H9 (cell line): ENCODE results near the gene BICD1. TPM values are rescaled to one million over a fixed set of nuclear protein-coding genes. Genes with fewer than 3 reads are reported as not detected.

Experiments
- DNase-seq: peaks from one replicate; pipeline ENCODE4 v3.0.0-alpha.2; 2017
- H2AFZ ChIP-seq: one replicate; pipeline ENCODE4 v1.6.1; 2013; ENCODE audit warnings: mild to moderate bottlenecking, low read length, control low read depth, moderate library complexity
- H2AK5ac ChIP-seq: 2 replicates; pipeline ENCODE4 v1.6.1; 2013; ENCODE audit warnings: low read length, control low read depth, mixed read lengths; ENCODE audit not compliant: insufficient read length
- H2BK120ac ChIP-seq: one replicate; pipeline ENCODE4 v1.6.1; 2013; ENCODE audit warnings: low read depth, mild to moderate bottlenecking, low read length, control low read depth, inconsistent platforms; ENCODE audit not compliant: poor library complexity, severe bottlenecking
- H2BK12ac ChIP-seq: 2 replicates; pipeline ENCODE4 v1.6.1; 2013; ENCODE audit warnings: low read length, control low read depth, mixed read lengths, low read depth; ENCODE audit not compliant: insufficient read length
- H2BK15ac ChIP-seq: 2 replicates; pipeline ENCODE4 v1.6.1; 2013; ENCODE audit warnings: low read depth, low read length, control low read depth
- H2BK20ac ChIP-seq: one replicate; pipeline ENCODE4 v1.6.1; 2013; ENCODE audit warnings: low read depth, mild to moderate bottlenecking, low read length, control low read depth, inconsistent platforms; ENCODE audit not compliant: poor library complexity, severe bottlenecking
- H2BK5ac ChIP-seq: 2 replicates; pipeline ENCODE4 v1.6.1; 2013; ENCODE audit warnings: low read length, control low read depth, mixed read lengths; ENCODE audit not compliant: insufficient read length
- H3K14ac ChIP-seq: 2 replicates; pipeline ENCODE4 v1.6.1; 2013; ENCODE audit warnings: low read length, control low read depth; ENCODE audit not compliant: insufficient read depth
- H3K18ac ChIP-seq: 2 replicates; pipeline ENCODE4 v1.6.1; 2013; ENCODE audit warnings: low read depth, mild to moderate bottlenecking, mixed read lengths, low read length, control low read depth; ENCODE audit not compliant: insufficient read length
- H3K23ac ChIP-seq: 2 replicates; pipeline ENCODE4 v1.6.1; 2013; ENCODE audit warnings: low read length, control low read depth, mixed read lengths, low read depth; ENCODE audit not compliant: insufficient read length
- H3K23me2 ChIP-seq: 2 replicates; pipeline ENCODE4 v1.6.1; 2013; ENCODE audit warnings: low read depth, mild to moderate bottlenecking, mixed read lengths, low read length, control low read depth; ENCODE audit not compliant: insufficient read length, poor library complexity, severe bottlenecking
- H3K27ac ChIP-seq: 2 replicates; pipeline ENCODE4 v1.5.1; 2013; ENCODE audit warnings: low read length, control low read depth, mixed read lengths, low read depth; ENCODE audit not compliant: insufficient read length
- H3K27me3 ChIP-seq: 2 replicates; pipeline ENCODE4 v1.6.1; 2013; ENCODE audit warnings: low read length, control low read depth, inconsistent platforms; ENCODE audit not compliant: insufficient read depth
- H3K4ac ChIP-seq: 2 replicates; pipeline ENCODE4 v1.6.1; 2013; ENCODE audit warnings: low read depth, mild to moderate bottlenecking, control low read depth, inconsistent platforms, low read length, moderate library complexity
- H3K4me1 ChIP-seq: 2 replicates; pipeline ENCODE4 v1.6.1; 2013; ENCODE audit warnings: low read length, control low read depth, inconsistent platforms; ENCODE audit not compliant: insufficient read depth
- H3K4me2 ChIP-seq: 2 replicates; pipeline ENCODE4 v1.6.1; 2013; ENCODE audit warnings: low read length, control low read depth, mixed read lengths; ENCODE audit not compliant: insufficient read length, insufficient read depth
- H3K56ac ChIP-seq: 2 replicates; pipeline ENCODE4 v1.6.1; 2013; ENCODE audit warnings: low read depth, mild to moderate bottlenecking, mixed read lengths, low read length, control low read depth; ENCODE audit not compliant: insufficient read length
- H3K79me1 ChIP-seq: 2 replicates; pipeline ENCODE4 v1.6.1; 2013; ENCODE audit warnings: low read depth, mild to moderate bottlenecking, moderate library complexity, low read length, control low read depth, inconsistent platforms; ENCODE audit not compliant: insufficient read depth, poor library complexity, severe bottlenecking
- H3K79me2 ChIP-seq: 2 replicates; pipeline ENCODE4 v1.6.1; 2013; ENCODE audit warnings: low read length, control low read depth, inconsistent platforms; ENCODE audit not compliant: insufficient read depth
- H3K9ac ChIP-seq: 2 replicates; pipeline ENCODE4 v1.6.1; 2013; ENCODE audit warnings: low read length, control low read depth, mixed read lengths; ENCODE audit not compliant: insufficient read length; ENCODE audit errors: extremely low read depth
- H3K9me3 ChIP-seq: one replicate; pipeline ENCODE4 v1.6.1; 2013; ENCODE audit warnings: low read depth, low read length, inconsistent platforms; ENCODE audit not compliant: control insufficient read depth
- H3T11ph ChIP-seq: one replicate; pipeline ENCODE4 v1.6.1; 2013; ENCODE audit warnings: mild to moderate bottlenecking, low read length, control low read depth, inconsistent platforms
- H4K20me1 ChIP-seq: one replicate; pipeline ENCODE4 v1.6.1; 2013; ENCODE audit not compliant: control insufficient read depth, insufficient read length, insufficient read depth
- H4K5ac ChIP-seq: 2 replicates; pipeline ENCODE4 v1.6.1; 2013; ENCODE audit warnings: low read depth, mild to moderate bottlenecking, mixed read lengths, low read length, control low read depth; ENCODE audit not compliant: insufficient read length
- H4K8ac ChIP-seq: replicated peaks from 2 replicates; pipeline ENCODE4 v1.6.1; 2013; ENCODE audit warnings: low read length, control low read depth, mixed read lengths, low read depth; ENCODE audit not compliant: insufficient read length
- H4K91ac ChIP-seq: 2 replicates; pipeline ENCODE4 v1.6.1; 2013; ENCODE audit warnings: low read depth, mild to moderate bottlenecking, moderate library complexity, mixed read lengths, low read length, control low read depth; ENCODE audit not compliant: insufficient read length
- H3K27ac Mint-ChIP-seq, 3 experiments: 2 replicates in 2 of 3; 3 replicates in 1 of 3; pipeline ENCODE4 v1.8.0; 2020 to 2021; ENCODE audit warnings: mixed read lengths in 3 of 3, mild to moderate bottlenecking in 1 of 3, moderate library complexity in 1 of 3
- H3K27me3 Mint-ChIP-seq: 2 replicates; pipeline ENCODE4 v1.8.0; 2021; ENCODE audit warnings: low read depth, mild to moderate bottlenecking, moderate library complexity, mixed read lengths
- H3K36me3 Mint-ChIP-seq, 3 experiments: 2 replicates in 2 of 3; 3 replicates in 1 of 3; pipeline ENCODE4 v1.8.0; 2020 to 2021; ENCODE audit warnings: low read depth in 3 of 3, mixed read lengths in 3 of 3; ENCODE audit not compliant: insufficient read depth in 1 of 3
- H3K4me1 Mint-ChIP-seq, 2 experiments: 2 replicates each; pipeline ENCODE4 v1.8.0; 2020; ENCODE audit warnings: mixed read lengths in 2 of 2
- H3K4me3 Mint-ChIP-seq, 2 experiments: 2 replicates in 1 of 2; 3 replicates in 1 of 2; pipeline ENCODE4 v1.8.0; 2020 to 2021; ENCODE audit warnings: mild to moderate bottlenecking in 2 of 2, mixed read lengths in 2 of 2, moderate library complexity in 1 of 2
- H3K9me3 Mint-ChIP-seq, 2 experiments: 2 replicates in 1 of 2; 3 replicates in 1 of 2; pipeline ENCODE4 v1.8.0; 2020; ENCODE audit warnings: mild to moderate bottlenecking in 2 of 2, mixed read lengths in 2 of 2, moderate library complexity in 1 of 2
- CTCF ChIP-seq: fragments of 200-600 bp; sonication (generic); conservative IDR thresholded peaks from 3 replicates; pipeline ENCODE4 v1.8.0; 2021; ENCODE audit warnings: antibody characterized with exemption, mild to moderate bottlenecking
- WGBS: extraction: QIAGEN DNeasy Blood & Tissue Kit; methylation state at CpG from one replicate; pipeline ENCODE4 v1.1.7; 2013; ENCODE audit warnings: missing lambda C conversion rate, low lambda C conversion rate, mixed read lengths; ENCODE audit not compliant: insufficient read length; ENCODE audit errors: extremely low coverage; 5-methylcytosine and 5-hydroxymethylcytosine counted together
- total RNA-seq: library from RNA; stranded (reverse); gene quantifications from 2 replicates; pipeline ENCODE4 v1.2.1, GENCODE V29; 2021

Gene BICD1
- total RNA-seq, 1 experiment from 2014 or later: 134 TPM

- no peaks in the 10 kb centered on the region for H3K36me3 Mint-ChIP-seq
- no peak overlapping the region for H3T11ph ChIP-seq
Measured at GRCh38 chr12:32379667-32380066, 273.0 kb downstream of the BICD1 start.

More at GRCh38 chr12:32379667-32380066, 273.0 kb downstream of the BICD1 start:
- H3K18ac ChIP-seq: no peak overlapping the region
- H3K4me1 ChIP-seq: peaks cover 3% of the 10 kb centered on the region; the same call in 1 of the 2 replicates
- H3K27ac ChIP-seq: no peak overlapping the region
- no peak overlapping the region for H4K8ac ChIP-seq
- no peak overlapping the region for H2BK12ac ChIP-seq
- no peaks in the 10 kb centered on the region for H3K79me2 ChIP-seq
- H3K27me3 ChIP-seq: no peaks in the 10 kb centered on the region
- no peak overlapping the region for H2AFZ ChIP-seq
- TF ChIP-seq CTCF: no peak
- Mint-ChIP-seq H3K27ac (peak overlapping the region in 2 of 3 experiments; percentile 0 to 46; a peak in 3 of 7 replicates), H3K9me3 (no peaks in the 10 kb centered on the region), H3K4me1 (peaks cover 16 to 19% of the 10 kb centered on the region in 2 experiments), H3K27me3 (no peaks in the 10 kb centered on the region), H3K4me3 (no peak overlapping the region)
- H4K5ac ChIP-seq: no peak overlapping the region
- H3K23ac ChIP-seq: no peak overlapping the region
- H2BK20ac ChIP-seq: no peak overlapping the region
- no peaks in the 10 kb centered on the region for H3K79me1 ChIP-seq
- no peak overlapping the region for H3K14ac ChIP-seq
- no peak overlapping the region for H3K4ac ChIP-seq
- H3K56ac ChIP-seq: no peak overlapping the region
- no peak for DNase-seq
- H4K20me1 ChIP-seq: no peaks in the 10 kb centered on the region
- no peak overlapping the region for H4K91ac ChIP-seq
- no CpG with 5 or more reads among the region's 8 CpGs for WGBS
- H3K23me2 ChIP-seq: no peaks in the 10 kb centered on the region
- no peak overlapping the region for H2BK15ac ChIP-seq
- H3K4me2 ChIP-seq: no peak overlapping the region
- no peak overlapping the region for H2BK120ac ChIP-seq
- no peak overlapping the region for H2BK5ac ChIP-seq
- H2AK5ac ChIP-seq: no peak overlapping the region
- H3K9ac ChIP-seq: no peak overlapping the region
- no peaks in the 10 kb centered on the region for H3K9me3 ChIP-seq
